Psoas muscle (tissue), 8 donors: Measurements from ENCODE around the gene LEMD1. TPM values are rescaled to one million over a fixed set of nuclear protein-coding genes. Genes with fewer than 3 reads are reported as not detected.

Experiments
- ATAC-seq, 4 donors: fragments of 200-7000 bp; cut with Tn5 transposase; one replicate each; pipeline ENCODE4 v1.9.1; 2020; ENCODE audit warnings: moderate library complexity in 3 of 4, mild to moderate bottlenecking in 2 of 4
- DNase-seq, 2 donors: peaks; one replicate each; pipeline ENCODE4 v3.0.0-alpha.2; 2020
- H3K27ac ChIP-seq: fragments of 200-600 bp; one replicate; pipeline ENCODE4 v1.8.0; 2022
- H3K27me3 ChIP-seq, 3 donors: fragments of 200-600 bp in 1 of 3; one replicate each; pipeline versions ENCODE4 v1.6.1 to v1.8.0; 2013 to 2022; ENCODE audit warnings: low read length in 2 of 3, mild to moderate bottlenecking in 2 of 3, moderate library complexity in 1 of 3; ENCODE audit not compliant: insufficient read depth in 3 of 3
- H3K36me3 ChIP-seq, 2 donors: fragments of 200-600 bp in 1 of 2; one replicate each; pipeline versions ENCODE4 v1.6.1 to v1.8.0; 2013 to 2022; ENCODE audit warnings: low read depth in 1 of 2, mild to moderate bottlenecking in 1 of 2, moderate library complexity in 1 of 2; ENCODE audit not compliant: insufficient read depth in 1 of 2
- H3K4me1 ChIP-seq: fragments of 200-600 bp; one replicate; pipeline ENCODE4 v1.8.0; 2022
- H3K4me3 ChIP-seq: fragments of 200-600 bp; one replicate; pipeline ENCODE4 v1.8.0; 2022; ENCODE audit warnings: mild to moderate bottlenecking
- H3K9me3 ChIP-seq: fragments of 200-600 bp; one replicate; pipeline ENCODE4 v1.8.0; 2022
- WGBS, 3 donors: extraction: QIAGEN DNeasy Blood & Tissue Kit; methylation state at CpG; one replicate each; pipeline versions ENCODE4 v1.1.6 to v1.1.7; 2013; 5-methylcytosine and 5-hydroxymethylcytosine counted together
- intact Hi-C, 2 donors: fragments of 100-400 bp; cut with DNase I; formaldehyde crosslinking; loops; one replicate each; pipeline versions ENCODE4 v1.11.0 to v1.14.2; 2022
- polyA plus RNA-seq, 3 donors: library from polyadenylated mRNA; stranded (reverse); fragments of 200-250 nt; gene quantifications; one replicate each; pipeline ENCODE4 v1.2.3, GENCODE V29; 2013
- total RNA-seq, 4 donors: library from RNA; stranded (reverse); fragmentation: NEBNext Ultra II Directional in 2 of 4; extraction: Animal tissue kit (Norgen Biotek cat#: 25700) in 2 of 4; gene quantifications; one replicate each; pipeline versions ENCODE4 v1.2.1 to v1.2.4, GENCODE V29; 2021 to 2023
- TF ChIP-seq, protein P1 (sequence below): fragments of 200-600 bp; IDR thresholded peaks from one replicate; pipeline ENCODE4 v1.8.0; 2022; ENCODE audit warnings: antibody characterized with exemption
- donor health status: healthy with polysubstance abuse.
- donor health status: DM: no; HTN: no; CAD: no; lungs with moderate emphysema.
- donor health status: Bipolar disorder and iron deficiency.
- donor health status: healthy.
- donor health status: DM: yes; HTN: yes; CAD: no.
- donor health status: DM: no; HTN: no; CAD: no.
- donor health status: DM: no; HTN: no; CAD: no.
- donor health status: DM: yes; HTN: yes; CAD: no.

The LEMD1 gene
- total and polyA plus RNA-seq, 7 donors, result not detected

- Histone ChIP-seq H3K9me3 (no peaks in the 10 kb centered on the region), H3K27me3 (peaks cover 0 to 15% (median 0%) of the 10 kb centered on the region in 3 donors), H3K4me3 (no peak overlapping the region), H3K4me1 (no peaks in the 10 kb centered on the region), H3K27ac (no peak overlapping the region), H3K36me3 (no peaks in the 10 kb centered on the region)
- ATAC-seq (no peak), DNase-seq (no peak)
- intact Hi-C loops, result no loop called here
- WGBS, 3 donors, result 79 to 83% (median 82%) methylated on average over 4 of the region's 4 CpGs
- TF ChIP-seq, protein P1, sequence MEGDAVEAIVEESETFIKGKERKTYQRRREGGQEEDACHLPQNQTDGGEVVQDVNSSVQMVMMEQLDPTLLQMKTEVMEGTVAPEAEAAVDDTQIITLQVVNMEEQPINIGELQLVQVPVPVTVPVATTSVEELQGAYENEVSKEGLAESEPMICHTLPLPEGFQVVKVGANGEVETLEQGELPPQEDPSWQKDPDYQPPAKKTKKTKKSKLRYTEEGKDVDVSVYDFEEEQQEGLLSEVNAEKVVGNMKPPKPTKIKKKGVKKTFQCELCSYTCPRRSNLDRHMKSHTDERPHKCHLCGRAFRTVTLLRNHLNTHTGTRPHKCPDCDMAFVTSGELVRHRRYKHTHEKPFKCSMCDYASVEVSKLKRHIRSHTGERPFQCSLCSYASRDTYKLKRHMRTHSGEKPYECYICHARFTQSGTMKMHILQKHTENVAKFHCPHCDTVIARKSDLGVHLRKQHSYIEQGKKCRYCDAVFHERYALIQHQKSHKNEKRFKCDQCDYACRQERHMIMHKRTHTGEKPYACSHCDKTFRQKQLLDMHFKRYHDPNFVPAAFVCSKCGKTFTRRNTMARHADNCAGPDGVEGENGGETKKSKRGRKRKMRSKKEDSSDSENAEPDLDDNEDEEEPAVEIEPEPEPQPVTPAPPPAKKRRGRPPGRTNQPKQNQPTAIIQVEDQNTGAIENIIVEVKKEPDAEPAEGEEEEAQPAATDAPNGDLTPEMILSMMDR, result no peak
Observed at GRCh38 chr1:205360891-205361290, 61.0 kb downstream of the LEMD1 start.

- Histone ChIP-seq H3K27ac (no peak overlapping the region), H3K4me1 (no peaks in the 10 kb centered on the region), H3K36me3 (no peaks in the 10 kb centered on the region), H3K9me3 (no peaks in the 10 kb centered on the region), H3K4me3 (no peak overlapping the region), H3K27me3 (peaks cover 0 to 15% (median 0%) of the 10 kb centered on the region in 3 donors)
- TF ChIP-seq, protein P1, result no peak
- intact Hi-C loops, result loop anchor here in 1 of 2 donors (5.0 kb wide), 2 partner anchors 122 to 162 kb away; no protein-coding TSS in a partner anchor
- no peak for DNase-seq
- WGBS, 3 donors, result 31 to 52% (median 38%) methylated on average over 11 of the region's 11 CpGs
- no peak for ATAC-seq
Observed at GRCh38 chr1:205359771-205360565, 61.9 kb downstream of the LEMD1 start.

- no peak overlapping the region for H3K4me3 ChIP-seq
- DNase-seq, result no peak
- H3K27me3 ChIP-seq, result peaks cover 0 to 15% (median 0%) of the 10 kb centered on the region in 3 donors
- ATAC-seq, result no peak
- intact Hi-C loops, result loop anchor here in 1 of 2 donors (5.0 kb wide), 2 partner anchors 124 to 164 kb away; no protein-coding TSS in a partner anchor
- TF ChIP-seq, protein P1, result no peak
- no peaks in the 10 kb centered on the region for H3K36me3 ChIP-seq
- no peaks in the 10 kb centered on the region for H3K4me1 ChIP-seq
- H3K27ac ChIP-seq, result no peak overlapping the region
- no peaks in the 10 kb centered on the region for H3K9me3 ChIP-seq
Observed at GRCh38 chr1:205358579-205358978, 63.3 kb downstream of the LEMD1 start.

GRCh38 chr1:205357567-205357966 lies 64.3 kb downstream of the LEMD1 start:
- intact Hi-C loops, result loop anchor here in 1 of 2 donors (5.0 kb wide), 2 partner anchors 125 to 165 kb away; no protein-coding TSS in a partner anchor
- 83 to 95% (median 85%) methylated on average over 3 of the region's 3 CpGs for WGBS, 3 donors
- Histone ChIP-seq H3K4me1 (no peaks in the 10 kb centered on the region), H3K4me3 (no peak overlapping the region), H3K9me3 (no peaks in the 10 kb centered on the region), H3K27me3 (peaks cover 0 to 15% (median 0%) of the 10 kb centered on the region in 3 donors), H3K27ac (no peak overlapping the region), H3K36me3 (no peaks in the 10 kb centered on the region)
- DNase-seq, result no peak
- TF ChIP-seq, protein P1, result no peak
- no peak for ATAC-seq
